Endodermal cell (in vitro differentiated cells): ENCODE results near the gene COL5A3. TPM values are rescaled to one million over a fixed set of nuclear protein-coding genes. Genes with fewer than 3 reads are reported as not detected.

Source experiments
- DNase-seq: peaks from one replicate; pipeline ENCODE4 v3.0.0-alpha.2; 2017
- H3K27ac ChIP-seq: 2 replicates; pipeline ENCODE4 v1.5.1; 2013; ENCODE audit warnings: mild to moderate bottlenecking, low read depth, low read length, moderate library complexity
- H3K27me3 ChIP-seq: 2 replicates; pipeline ENCODE4 v1.6.1; 2013; ENCODE audit warnings: mild to moderate bottlenecking, low read length, moderate library complexity; ENCODE audit not compliant: insufficient read depth, control insufficient read depth, poor library complexity, severe bottlenecking
- H3K36me3 ChIP-seq: 2 replicates; pipeline ENCODE4 v1.7.0; 2013; ENCODE audit warnings: mild to moderate bottlenecking, low read length, moderate library complexity; ENCODE audit not compliant: control insufficient read depth, insufficient read depth
- H3K4me1 ChIP-seq: one replicate; pipeline ENCODE4 v1.7.0; 2013; ENCODE audit warnings: low read length; ENCODE audit not compliant: control insufficient read depth, insufficient read depth
- H3K4me3 ChIP-seq: 2 replicates; pipeline ENCODE4 v1.5.1; 2013; ENCODE audit warnings: mild to moderate bottlenecking, low read length, moderate library complexity
- H3K9ac ChIP-seq: 2 replicates; pipeline ENCODE4 v1.6.1; 2013; ENCODE audit warnings: mild to moderate bottlenecking, low read length, moderate library complexity; ENCODE audit not compliant: poor library complexity, severe bottlenecking; ENCODE audit errors: extremely low read depth
- H3K9me3 ChIP-seq: 2 replicates; pipeline ENCODE4 v1.6.1; 2013; ENCODE audit warnings: mild to moderate bottlenecking, low read length, moderate library complexity; ENCODE audit not compliant: control insufficient read depth
- H3K27ac Mint-ChIP-seq: 2 replicates; pipeline ENCODE4 v1.8.0; 2020; ENCODE audit warnings: mixed read lengths
- H3K27me3 Mint-ChIP-seq: 2 replicates; pipeline ENCODE4 v1.8.0; 2021; ENCODE audit warnings: mild to moderate bottlenecking, mixed read lengths; ENCODE audit not compliant: insufficient read depth
- H3K36me3 Mint-ChIP-seq: 2 replicates; pipeline ENCODE4 v1.8.0; 2020; ENCODE audit warnings: low read depth, mixed read lengths
- H3K4me1 Mint-ChIP-seq: 2 replicates; pipeline ENCODE4 v1.8.0; 2020; ENCODE audit warnings: mixed read lengths
- H3K4me3 Mint-ChIP-seq: 2 replicates; pipeline ENCODE4 v1.8.0; 2020; ENCODE audit warnings: mild to moderate bottlenecking, moderate library complexity, mixed read lengths
- H3K9me3 Mint-ChIP-seq: 2 replicates; pipeline ENCODE4 v1.8.0; 2020; ENCODE audit warnings: mild to moderate bottlenecking, mixed read lengths
- CTCF ChIP-seq: fragments of 200-600 bp; sonication (generic); conservative IDR thresholded peaks from 2 replicates; pipeline ENCODE4 v1.5.0; 2021; ENCODE audit warnings: antibody characterized with exemption, mild to moderate bottlenecking
- WGBS, 2 experiments: methylation state at CpG; one replicate each; pipeline versions ENCODE4 v1.1.5 to v1.1.7; 2013; ENCODE audit warnings: missing lambda C conversion rate in 2 of 2, mixed read lengths in 1 of 2; ENCODE audit not compliant: insufficient coverage in 1 of 2, insufficient read length in 1 of 2; 5-methylcytosine and 5-hydroxymethylcytosine counted together
- total RNA-seq, 2 donors: library from RNA; stranded (reverse); fragmentation: NEBNext Ultra II Directional in 1 of 2; extraction: Animal tissue kit (Norgen Biotek cat#: 25700) in 1 of 2; gene quantifications; 2 replicates in 1 of 2; 3 replicates in 1 of 2; pipeline ENCODE4 v1.2.1, GENCODE V29; 2021

Gene COL5A3
- total RNA-seq, 2 donors from 2014 or later: 0.04 TPM; not detected in 1

GRCh38 chr19:10019246-10019645 lies 8.9 kb upstream of the COL5A3 start:
- Histone ChIP-seq H3K27ac (no peak overlapping the region), H3K36me3 (no peaks in the 10 kb centered on the region)

GRCh38 chr19:10018786-10019185 lies 8.5 kb upstream of the COL5A3 start:
- TF ChIP-seq CTCF: no peak
- DNase-seq: no peak
- no peak overlapping the region for H3K9ac ChIP-seq
- H3K4me3 ChIP-seq: no peak overlapping the region
- H3K36me3 ChIP-seq: no peaks in the 10 kb centered on the region
- Mint-ChIP-seq H3K27me3 (peaks cover 7% of the 10 kb centered on the region), H3K27ac (no peak overlapping the region), H3K9me3 (no peaks in the 10 kb centered on the region), H3K4me3 (no peak overlapping the region), H3K36me3 (no peaks in the 10 kb centered on the region), H3K4me1 (no peaks in the 10 kb centered on the region)
- no peaks in the 10 kb centered on the region for H3K9me3 ChIP-seq
- H3K27ac ChIP-seq: no peak overlapping the region
- H3K4me1 ChIP-seq: no peaks in the 10 kb centered on the region
- peaks cover 4% of the 10 kb centered on the region for H3K27me3 ChIP-seq
- 85 to 89% methylated on average over 8 to 9 of the region's 9 CpGs for WGBS, 2 experiments

More at GRCh38 chr19:10019246-10019645, 8.9 kb upstream of the COL5A3 start:
- 70 to 80% methylated on average over 4 to 5 of the region's 5 CpGs for WGBS, 2 experiments
- no peaks in the 10 kb centered on the region for H3K9me3 ChIP-seq
- H3K27ac Mint-ChIP-seq: no peak overlapping the region
- H3K9ac ChIP-seq: no peak overlapping the region
- H3K9me3 Mint-ChIP-seq: no peaks in the 10 kb centered on the region
- no peaks in the 10 kb centered on the region for H3K27me3 ChIP-seq
- H3K27me3 Mint-ChIP-seq: peaks cover 5% of the 10 kb centered on the region
- H3K4me3 Mint-ChIP-seq: no peak overlapping the region
- DNase-seq: no peak
- H3K4me1 ChIP-seq: no peaks in the 10 kb centered on the region
- no peaks in the 10 kb centered on the region for H3K4me1 Mint-ChIP-seq
- H3K36me3 Mint-ChIP-seq: no peaks in the 10 kb centered on the region
- no peak for TF ChIP-seq CTCF
- H3K4me3 ChIP-seq: no peak overlapping the region

- no peaks in the 10 kb centered on the region for H3K4me1 Mint-ChIP-seq
- 83 to 97% methylated on average over 2 to 3 of the region's 3 CpGs for WGBS, 2 experiments
- H3K27ac ChIP-seq: no peak overlapping the region
- no peak overlapping the region for H3K9ac ChIP-seq
- no peak overlapping the region for H3K4me3 ChIP-seq
- no peaks in the 10 kb centered on the region for H3K9me3 Mint-ChIP-seq
- H3K36me3 ChIP-seq: no peaks in the 10 kb centered on the region
- H3K4me3 Mint-ChIP-seq: no peak overlapping the region
- no peaks in the 10 kb centered on the region for H3K9me3 ChIP-seq
- H3K27ac Mint-ChIP-seq: no peak overlapping the region
- peaks cover 12% of the 10 kb centered on the region for H3K27me3 Mint-ChIP-seq
- H3K4me1 ChIP-seq: no peaks in the 10 kb centered on the region
- DNase-seq: no peak
- no peaks in the 10 kb centered on the region for H3K36me3 Mint-ChIP-seq
- peaks cover 9% of the 10 kb centered on the region for H3K27me3 ChIP-seq
- TF ChIP-seq CTCF: no peak
These were observed 8.0 kb upstream of the COL5A3 start for GRCh38 chr19:10018263-10018662.
